ENCODE data around the gene RAB31. TPM values are rescaled to one million over a fixed set of nuclear protein-coding genes. Genes with fewer than 3 reads are reported as not detected.
"Not testable (repeated sequence)": the region's sequence is repeated elsewhere in the genome, so short reads cannot be mapped to it uniquely, and the experiment has no call there.

The RAB31 gene
- total RNA-seq, 2 experiments from 2014 or later = 0.38 to 0.89 TPM

DNA sequence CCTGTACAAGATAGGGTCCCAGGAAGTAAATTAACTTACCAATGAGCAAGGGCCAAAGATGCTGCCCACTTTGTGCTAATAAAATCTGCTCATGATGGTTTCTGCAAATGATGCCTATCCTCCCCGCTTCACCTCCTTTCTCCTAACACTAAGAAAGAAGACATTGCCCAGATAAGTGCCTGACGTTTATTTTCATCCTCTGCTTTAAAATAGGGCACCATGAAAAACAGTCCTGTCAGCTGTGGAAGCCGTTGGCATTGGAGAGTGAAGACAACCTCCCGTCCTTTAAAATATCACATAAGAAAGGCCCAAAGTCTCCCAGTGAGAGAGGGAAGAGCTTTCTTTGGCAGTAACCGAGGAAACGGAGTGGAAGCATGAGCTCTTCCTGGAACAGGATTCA is 176.0 kb downstream of the RAB31 start:
- H3K4me1 Mint-ChIP-seq (ENCODE audit: low read depth) = no peaks in the 10 kb centered on the region
- no peaks in the 10 kb centered on the region for H3K9me3 Mint-ChIP-seq
- H3K36me3 Mint-ChIP-seq (ENCODE audit: low read depth) = no peaks in the 10 kb centered on the region
- CTCF ChIA-PET = no interaction called here
- no peaks in the 10 kb centered on the region for H3K27me3 Mint-ChIP-seq (ENCODE audit: low read depth)
- no peak overlapping the region for H3K4me3 Mint-ChIP-seq
- intact Hi-C loops (cut with micrococcal nuclease) = no loop called here
- H3K27ac Mint-ChIP-seq = no peak overlapping the region
- no peak for DNase-seq

DNA sequence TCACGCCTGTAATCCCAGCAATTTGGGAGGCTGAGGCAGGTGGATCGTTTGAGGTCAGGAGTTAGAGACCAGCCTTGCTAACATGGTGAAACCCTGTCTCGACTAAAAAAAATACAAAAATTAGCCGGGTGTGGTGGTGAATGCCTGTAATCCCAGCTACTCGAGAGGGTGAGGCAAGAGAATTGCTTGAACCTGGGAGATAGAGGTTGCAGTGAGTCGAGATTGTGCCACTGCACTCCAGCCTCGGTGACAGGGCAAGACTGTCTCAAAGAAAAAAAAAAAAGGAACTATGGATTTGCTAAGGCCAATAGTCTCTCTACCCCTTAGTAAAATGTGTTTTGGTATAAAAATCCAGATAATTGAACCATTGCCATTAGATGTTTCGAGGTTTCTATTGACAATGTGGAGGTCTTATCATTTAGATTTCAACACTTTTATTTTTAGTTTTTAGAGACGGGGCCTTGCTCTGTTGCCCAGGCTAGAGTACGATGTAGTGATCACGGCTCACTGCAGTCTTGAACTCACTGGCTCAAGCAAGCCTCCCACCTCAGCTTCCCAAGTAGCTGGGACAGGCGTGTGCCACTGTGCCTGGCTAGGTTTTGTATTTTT is 176.5 kb downstream of the RAB31 start:
- no peaks in the 10 kb centered on the region for H3K27me3 Mint-ChIP-seq (ENCODE audit: low read depth)
- no peak overlapping the region for H3K4me3 Mint-ChIP-seq
- H3K27ac Mint-ChIP-seq = no peak overlapping the region
- CTCF ChIA-PET = no interaction called here
- no peaks in the 10 kb centered on the region for H3K4me1 Mint-ChIP-seq (ENCODE audit: low read depth)
- no peaks in the 10 kb centered on the region for H3K9me3 Mint-ChIP-seq
- H3K36me3 Mint-ChIP-seq (ENCODE audit: low read depth) = no peaks in the 10 kb centered on the region
- intact Hi-C loops (cut with micrococcal nuclease) = no loop called here
- DNase-seq = no peak

DNA sequence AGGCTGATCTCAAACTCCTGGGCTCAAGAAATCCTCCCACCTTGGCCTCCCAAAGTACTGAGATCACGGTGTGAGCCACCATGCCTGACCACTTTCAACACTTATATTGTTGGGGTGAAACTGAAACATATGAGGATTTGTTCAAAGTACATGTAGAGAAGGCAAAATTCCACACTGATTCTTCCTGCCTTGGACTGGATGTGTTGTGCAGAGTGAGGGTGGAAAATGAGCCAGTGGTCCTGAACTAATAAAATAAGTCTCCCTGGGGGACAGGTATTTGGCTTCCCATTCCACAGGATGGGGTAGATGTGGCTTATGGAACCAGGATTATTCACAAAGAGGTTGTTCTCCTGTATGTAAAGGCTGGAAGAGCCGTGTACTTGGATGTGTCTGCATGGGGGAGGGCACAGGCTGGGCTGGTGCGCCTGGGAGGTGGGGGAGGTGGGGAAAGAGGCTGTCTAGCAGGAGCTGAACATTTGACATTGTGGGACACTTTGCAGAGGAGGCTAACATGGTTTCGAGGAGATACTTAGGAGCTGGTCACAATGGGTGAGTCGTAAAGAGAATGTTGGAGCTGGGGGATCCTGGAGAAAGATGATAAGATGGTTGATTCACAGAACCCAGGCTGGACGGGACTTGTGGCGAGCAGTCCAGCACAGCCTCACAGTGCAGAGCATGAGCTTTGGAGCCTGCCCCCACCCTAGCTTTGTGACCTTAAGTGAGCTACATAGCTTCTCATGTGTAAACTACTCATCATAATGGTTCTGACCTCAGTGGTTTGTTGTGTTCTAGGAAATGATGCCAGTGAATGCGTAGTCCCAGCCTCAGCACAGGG is 177.3 kb downstream of the RAB31 start, which contains the start of gene TXNDC2:
TSS of gene TXNDC2 (plus strand) at position 804 of the 835 bp plus-strand sequence. CDS start 708 bp downstream, outside the sequence.
- Mint-ChIP-seq H3K4me1 (ENCODE audit: low read depth) (no peaks in the 10 kb centered on the region), H3K27me3 (ENCODE audit: low read depth) (no peaks in the 10 kb centered on the region), H3K36me3 (ENCODE audit: low read depth) (no peaks in the 10 kb centered on the region), H3K4me3 (no peak within 1 kb of the TSS), H3K27ac (no peak within 1 kb of the TSS), H3K9me3 (no peaks in the 10 kb centered on the region)
- DNase-seq = no peak
- intact Hi-C loops (cut with micrococcal nuclease) = no loop called here
- CTCF ChIA-PET = interaction anchor here (0.7 to 0.8 kb wide), 2 partner anchors 67 to 329 kb away, joined by 3 read pairs; no protein-coding TSS in a partner anchor

- Mint-ChIP-seq H3K4me3 (no peak overlapping the region), H3K4me1 (ENCODE audit: low read depth) (no peaks in the 10 kb centered on the region), H3K27me3 (ENCODE audit: low read depth) (no peaks in the 10 kb centered on the region), H3K27ac (no peak overlapping the region), H3K9me3 (no peaks in the 10 kb centered on the region), H3K36me3 (ENCODE audit: low read depth) (no peaks in the 10 kb centered on the region)
- DNase-seq = no peak
- CTCF ChIA-PET = interaction anchor here (0.7 to 0.8 kb wide), 2 partner anchors 66 to 328 kb away, joined by 3 read pairs; no protein-coding TSS in a partner anchor
- intact Hi-C loops (cut with micrococcal nuclease) = no loop called here
Observed at GRCh38 chr18:9886005-9886348, 177.9 kb downstream of the RAB31 start.

- H3K27me3 Mint-ChIP-seq (ENCODE audit: low read depth) = no peaks in the 10 kb centered on the region
- no peaks in the 10 kb centered on the region for H3K9me3 Mint-ChIP-seq
- no peak for DNase-seq
- H3K4me1 Mint-ChIP-seq (ENCODE audit: low read depth) = no peaks in the 10 kb centered on the region
- H3K4me3 Mint-ChIP-seq = no peak overlapping the region
- CTCF ChIA-PET = interaction anchor here (0.9 kb wide), 1 partner anchor 18 kb away, joined by 3 read pairs; no protein-coding TSS in a partner anchor
- no peak overlapping the region for H3K27ac Mint-ChIP-seq
- intact Hi-C loops (cut with micrococcal nuclease) = no loop called here
- no peaks in the 10 kb centered on the region for H3K36me3 Mint-ChIP-seq (ENCODE audit: low read depth)
Observed at GRCh38 chr18:9887992-9888391, 179.9 kb downstream of the RAB31 start.

GRCh38 chr18:9890196-9890595 is 182.1 kb downstream of the RAB31 start:
- CTCF ChIA-PET = no interaction called here
- Mint-ChIP-seq H3K9me3 (no peaks in the 10 kb centered on the region), H3K36me3 (ENCODE audit: low read depth) (no peaks in the 10 kb centered on the region), H3K27me3 (ENCODE audit: low read depth) (no peaks in the 10 kb centered on the region), H3K27ac (no peak overlapping the region), H3K4me1 (ENCODE audit: low read depth) (no peaks in the 10 kb centered on the region), H3K4me3 (no peak overlapping the region)
- intact Hi-C loops (cut with micrococcal nuclease) = no loop called here
- no peak for DNase-seq

DNA sequence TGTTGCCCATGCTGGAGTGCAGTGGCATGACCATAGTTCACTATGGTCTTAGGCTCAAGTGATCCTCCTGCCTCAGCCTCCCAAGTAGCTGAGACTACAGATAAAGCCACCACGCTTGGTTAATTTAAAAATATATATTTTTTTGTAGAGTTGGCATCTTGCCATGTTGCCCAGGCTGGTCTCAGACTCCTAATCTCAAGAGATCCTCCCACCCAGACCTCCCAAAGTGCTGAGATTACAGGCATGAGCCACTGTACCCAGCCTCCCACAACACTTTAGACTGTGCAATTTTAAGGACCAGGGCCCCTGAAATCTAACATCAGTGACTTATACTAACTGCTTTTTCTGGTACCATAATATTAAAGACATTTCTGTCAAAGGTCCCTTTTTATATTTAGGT is 182.9 kb downstream of the RAB31 start:
- Mint-ChIP-seq H3K9me3 (no peaks in the 10 kb centered on the region), H3K4me1 (ENCODE audit: low read depth) (no peaks in the 10 kb centered on the region), H3K27me3 (ENCODE audit: low read depth) (no peaks in the 10 kb centered on the region), H3K4me3 (no peak overlapping the region), H3K27ac (no peak overlapping the region), H3K36me3 (ENCODE audit: low read depth) (no peaks in the 10 kb centered on the region)
- intact Hi-C loops (cut with micrococcal nuclease) = no loop called here
- CTCF ChIA-PET = no interaction called here
- DNase-seq = no peak

- H3K4me1 Mint-ChIP-seq (ENCODE audit: low read depth); H3K4me3 Mint-ChIP-seq; H3K9me3 Mint-ChIP-seq; DNase-seq; CTCF ChIA-PET; H3K36me3 Mint-ChIP-seq (ENCODE audit: low read depth); intact Hi-C loops (cut with micrococcal nuclease); H3K27ac Mint-ChIP-seq; H3K27me3 Mint-ChIP-seq (ENCODE audit: low read depth): not testable (repeated sequence)
Observed at GRCh38 chr18:9891515-9891914, 183.4 kb downstream of the RAB31 start.

DNA sequence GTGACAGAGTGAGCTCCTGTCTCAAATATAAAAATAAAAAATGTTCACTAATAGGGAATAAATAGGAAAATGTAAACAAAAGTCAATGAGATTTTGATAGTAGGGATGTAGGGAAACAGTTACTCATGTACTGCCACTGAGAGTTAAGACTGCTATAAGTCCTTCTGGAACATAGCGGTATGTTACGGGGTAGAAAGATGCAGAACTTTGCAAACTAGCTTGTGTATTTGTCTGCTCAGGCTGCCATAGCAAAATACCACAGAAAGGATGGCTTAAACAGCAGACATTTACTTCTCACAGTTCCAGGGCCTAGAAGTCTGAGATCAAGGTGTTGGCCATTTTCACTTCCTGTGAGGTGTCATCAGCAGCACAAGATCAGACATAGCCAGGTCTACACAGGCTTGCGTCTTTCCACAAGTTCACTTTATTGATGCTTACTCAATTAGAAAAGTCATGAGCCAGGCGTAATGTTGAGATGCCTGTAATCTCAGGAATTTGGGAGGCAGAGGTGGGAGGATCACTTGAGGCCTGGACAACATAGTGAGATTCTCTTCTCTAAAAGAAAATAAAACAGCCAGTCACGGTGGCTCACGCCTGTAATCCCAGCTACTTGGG is 186.5 kb downstream of the RAB31 start:
- no peaks in the 10 kb centered on the region for H3K36me3 Mint-ChIP-seq (ENCODE audit: low read depth)

DNA sequence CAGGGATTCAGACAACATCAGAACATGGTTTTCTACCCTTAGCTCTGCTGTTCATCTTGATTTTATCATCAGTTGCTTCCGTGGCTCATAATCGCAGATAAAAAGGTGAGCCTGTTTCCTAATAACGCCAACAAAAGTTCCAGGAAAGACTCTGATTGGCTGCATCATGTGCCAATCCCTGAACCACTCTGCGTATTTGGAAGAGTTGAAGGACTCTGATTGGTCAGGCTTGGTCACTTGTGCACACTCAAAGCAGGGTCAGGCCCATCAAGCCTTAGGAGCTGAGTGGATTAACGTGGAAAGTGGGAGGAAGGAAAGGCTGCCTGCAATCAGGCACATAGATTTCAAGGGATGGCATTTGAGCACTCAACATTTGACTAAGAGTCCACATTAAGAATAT is 189.0 kb downstream of the RAB31 start:
- no peaks in the 10 kb centered on the region for H3K27me3 Mint-ChIP-seq (ENCODE audit: low read depth)
- DNase-seq = no peak
- H3K4me1 Mint-ChIP-seq (ENCODE audit: low read depth) = no peaks in the 10 kb centered on the region
- no peak overlapping the region for H3K4me3 Mint-ChIP-seq
- no peaks in the 10 kb centered on the region for H3K36me3 Mint-ChIP-seq (ENCODE audit: low read depth)
- H3K9me3 Mint-ChIP-seq = no peaks in the 10 kb centered on the region
- H3K27ac Mint-ChIP-seq = no peak overlapping the region
- CTCF ChIA-PET = no interaction called here
- intact Hi-C loops (cut with micrococcal nuclease) = no loop called here

More for the DNA sequence above, 186.5 kb downstream of the RAB31 start:
- no peaks in the 10 kb centered on the region for H3K9me3 Mint-ChIP-seq
- no peaks in the 10 kb centered on the region for H3K27me3 Mint-ChIP-seq (ENCODE audit: low read depth)
- no peak overlapping the region for H3K4me3 Mint-ChIP-seq
- no peak for DNase-seq
- H3K4me1 Mint-ChIP-seq (ENCODE audit: low read depth) = no peaks in the 10 kb centered on the region
- CTCF ChIA-PET = interaction anchor here (0.7 kb wide), 1 partner anchor 52 kb away, joined by 3 read pairs; no protein-coding TSS in a partner anchor
- H3K27ac Mint-ChIP-seq = no peak overlapping the region
- intact Hi-C loops (cut with micrococcal nuclease) = no loop called here

DNA sequence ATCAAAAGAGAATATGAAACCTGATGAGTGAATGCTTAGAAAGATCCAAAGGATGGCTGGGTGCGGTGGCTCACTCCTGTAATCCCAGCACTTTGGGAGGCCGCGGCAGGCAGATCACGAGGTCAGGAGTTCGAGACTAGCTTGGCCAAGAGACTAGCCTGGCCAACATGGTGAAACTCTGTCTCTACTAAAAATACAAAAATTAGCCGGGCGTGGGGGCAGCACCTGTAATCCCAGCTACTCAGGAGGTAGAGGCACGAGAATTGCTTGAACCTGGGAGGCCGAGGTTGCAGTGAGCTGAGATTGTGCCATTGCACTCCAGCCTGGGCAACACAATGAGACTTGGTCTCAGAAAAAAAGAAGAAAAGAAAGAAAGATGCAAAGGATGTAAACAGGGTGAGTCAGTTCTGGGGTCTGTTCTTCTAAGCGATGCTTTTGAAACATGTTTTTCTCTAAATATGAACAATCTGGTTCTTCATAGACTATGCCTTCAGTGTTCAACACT is 189.7 kb downstream of the RAB31 start:
- H3K36me3 Mint-ChIP-seq (ENCODE audit: low read depth); H3K4me1 Mint-ChIP-seq (ENCODE audit: low read depth); H3K27ac Mint-ChIP-seq; H3K4me3 Mint-ChIP-seq; H3K9me3 Mint-ChIP-seq; intact Hi-C loops (cut with micrococcal nuclease); CTCF ChIA-PET; H3K27me3 Mint-ChIP-seq (ENCODE audit: low read depth); DNase-seq: not testable (repeated sequence)

DNA sequence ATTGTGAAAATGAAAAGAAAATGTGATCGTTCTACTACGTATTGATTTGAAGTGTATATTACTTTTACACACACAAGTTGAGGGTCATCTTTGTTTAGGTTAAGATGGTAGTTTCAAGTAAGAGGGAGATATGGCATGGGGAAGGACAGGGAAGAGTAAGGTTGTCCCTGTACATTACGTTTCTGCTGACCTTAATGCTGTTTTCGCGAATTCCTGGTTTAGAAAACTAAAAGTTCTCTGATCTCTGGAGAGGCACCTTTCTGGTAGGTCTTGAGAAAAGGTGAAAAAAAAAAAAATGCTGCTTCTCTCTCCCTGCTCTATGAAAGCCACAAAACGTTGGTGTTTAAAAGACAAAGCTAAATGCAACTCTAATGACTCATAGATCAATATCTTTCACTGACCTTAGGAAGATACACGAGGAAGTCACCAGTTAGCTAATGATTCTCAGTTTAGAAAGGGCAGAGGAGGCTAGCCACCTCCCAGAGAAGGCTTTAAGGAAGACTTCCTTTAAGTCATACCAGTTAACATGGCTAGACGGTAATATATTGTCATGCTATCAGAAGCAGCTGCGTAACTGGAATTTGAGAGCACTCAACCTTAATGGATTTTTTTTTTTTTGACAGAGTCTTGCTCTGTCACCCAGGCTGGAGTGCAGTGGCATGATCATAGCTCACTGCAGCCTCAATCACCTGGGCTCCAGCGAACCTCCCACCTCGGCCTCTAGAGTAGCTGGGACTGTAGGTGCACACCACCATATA is 190.9 kb downstream of the RAB31 start:
- CTCF ChIA-PET = no interaction called here
- Mint-ChIP-seq H3K27me3 (ENCODE audit: low read depth) (no peaks in the 10 kb centered on the region), H3K27ac (no peak overlapping the region), H3K9me3 (no peaks in the 10 kb centered on the region), H3K36me3 (ENCODE audit: low read depth) (no peaks in the 10 kb centered on the region), H3K4me1 (ENCODE audit: low read depth) (no peaks in the 10 kb centered on the region), H3K4me3 (no peak overlapping the region)
- intact Hi-C loops (cut with micrococcal nuclease) = no loop called here
- DNase-seq = no peak
